Stimulated activated CD8-positive, alpha-beta memory T cell treated with anti-CD3 and anti-CD28 coated beads, Interleukin-4, amount 100 ng/mL, for 24 hours (primary cell): Measurements from ENCODE around the gene FBXW10.
"Not testable (repeated sequence)": the region's sequence is repeated elsewhere in the genome, so short reads cannot be mapped to it uniquely, and the experiment has no call there.

ENCODE experiments used
- DNase-seq: peaks from one replicate; pipeline ENCODE4 v3.0.0-alpha.2; 2020; ENCODE audit warnings: low read depth

FBXW10 gene

GRCh38 chr17:18750242-18750641, 6.4 kb downstream of the FBXW10 start:
- not testable (repeated sequence) for DNase-seq

- not testable (repeated sequence) for DNase-seq
Measured at GRCh38 chr17:18753829-18754409, 10.1 kb downstream of the FBXW10 start.

GRCh38 chr17:18755969-18756368, 12.1 kb downstream of the FBXW10 start:
- not testable (repeated sequence) for DNase-seq

GRCh38 chr17:18757368-18758044, 13.7 kb downstream of the FBXW10 start:
- not testable (repeated sequence) for DNase-seq

GRCh38 chr17:18758344-18758743, 14.5 kb downstream of the FBXW10 start:
- DNase-seq, result not testable (repeated sequence)

- not testable (repeated sequence) for DNase-seq
Measured at GRCh38 chr17:18760221-18760620, 16.4 kb downstream of the FBXW10 start.

GRCh38 chr17:18770572-18770971, 26.7 kb downstream of the FBXW10 start:
- not testable (repeated sequence) for DNase-seq

GRCh38 chr17:18771066-18771465, 27.2 kb downstream of the FBXW10 start:
- DNase-seq, result not testable (repeated sequence)

- no peak for DNase-seq
Measured at GRCh38 chr17:18772471-18772870, 28.6 kb downstream of the FBXW10 start.

GRCh38 chr17:18780991-18781718, 37.3 kb downstream of the FBXW10 start, which contains the start of gene TVP23B:
Gene TVP23B, plus strand, starts transcription at chr17:18781183. Its CDS starts 111 bp downstream, at chr17:18781294.
- peak; percentile 96 for DNase-seq

GRCh38 chr17:18781805-18782204, 38.0 kb downstream of the FBXW10 start:
- DNase-seq, result not testable (repeated sequence)

GRCh38 chr17:18785933-18786332, 42.1 kb downstream of the FBXW10 start:
- not testable (repeated sequence) for DNase-seq

- not testable (repeated sequence) for DNase-seq
Measured at GRCh38 chr17:18786890-18787289, 43.0 kb downstream of the FBXW10 start.

GRCh38 chr17:18791402-18791801, 47.5 kb downstream of the FBXW10 start:
- DNase-seq, result not testable (repeated sequence)

GRCh38 chr17:18794841-18795240, 51.0 kb downstream of the FBXW10 start:
- DNase-seq, result not testable (repeated sequence)

- DNase-seq, result not testable (repeated sequence)
Measured at GRCh38 chr17:18796887-18797286, 53.0 kb downstream of the FBXW10 start.

- not testable (repeated sequence) for DNase-seq
Measured at GRCh38 chr17:18803458-18804245, 59.8 kb downstream of the FBXW10 start.

- not testable (repeated sequence) for DNase-seq
Measured at GRCh38 chr17:18815924-18816323, 72.1 kb downstream of the FBXW10 start.

- DNase-seq, result not testable (repeated sequence)
Measured at GRCh38 chr17:18816489-18817371, 72.9 kb downstream of the FBXW10 start.

GRCh38 chr17:18821430-18821829, 77.6 kb downstream of the FBXW10 start:
- not testable (repeated sequence) for DNase-seq

- DNase-seq, result not testable (repeated sequence)
Measured at GRCh38 chr17:18827613-18828012, 83.8 kb downstream of the FBXW10 start.
